HEK293T (cell line): ENCODE measurements around the gene SLC35D2.

Experiments used
- ARNT ChIP-seq: fragments of 450-650 bp; IDR thresholded peaks from 2 replicates; pipeline ENCODE4 v1.6.1; 2017; ENCODE audit warnings: mild to moderate bottlenecking
- BHLHE40 ChIP-seq: fragments of 450-650 bp; IDR thresholded peaks from 2 replicates; pipeline ENCODE4 v1.6.1; 2016; ENCODE audit warnings: mild to moderate bottlenecking, moderate library complexity, borderline replicate concordance
- FOXA1 ChIP-seq: fragments of 450-650 bp; IDR thresholded peaks from 2 replicates; pipeline ENCODE4 v1.6.1; 2016; ENCODE audit warnings: mild to moderate bottlenecking
- FOXM1 ChIP-seq: fragments of 450-650 bp; IDR thresholded peaks from 2 replicates; pipeline ENCODE4 v1.6.1; 2017; ENCODE audit warnings: mild to moderate bottlenecking, borderline replicate concordance
- L3MBTL2 ChIP-seq: fragments of 450-650 bp; conservative IDR thresholded peaks from 2 replicates; pipeline ENCODE4 v1.6.1; 2016; ENCODE audit warnings: mild to moderate bottlenecking
- LEF1 ChIP-seq: fragments of 450-650 bp; IDR thresholded peaks from 2 replicates; pipeline ENCODE4 v1.6.1; 2017; ENCODE audit warnings: mild to moderate bottlenecking, borderline replicate concordance
- SP1 ChIP-seq: fragments of 450-650 bp; IDR thresholded peaks from 2 replicates; pipeline ENCODE4 v1.6.1; 2017
- SUZ12 ChIP-seq: fragments of 450-650 bp; IDR thresholded peaks from 2 replicates; pipeline ENCODE4 v1.6.1; 2016; ENCODE audit warnings: mild to moderate bottlenecking
- TF ChIP-seq, protein P1 (sequence below): fragments of 450-650 bp; IDR thresholded peaks from 2 replicates; pipeline ENCODE4 v1.6.1; 2016

DNA sequence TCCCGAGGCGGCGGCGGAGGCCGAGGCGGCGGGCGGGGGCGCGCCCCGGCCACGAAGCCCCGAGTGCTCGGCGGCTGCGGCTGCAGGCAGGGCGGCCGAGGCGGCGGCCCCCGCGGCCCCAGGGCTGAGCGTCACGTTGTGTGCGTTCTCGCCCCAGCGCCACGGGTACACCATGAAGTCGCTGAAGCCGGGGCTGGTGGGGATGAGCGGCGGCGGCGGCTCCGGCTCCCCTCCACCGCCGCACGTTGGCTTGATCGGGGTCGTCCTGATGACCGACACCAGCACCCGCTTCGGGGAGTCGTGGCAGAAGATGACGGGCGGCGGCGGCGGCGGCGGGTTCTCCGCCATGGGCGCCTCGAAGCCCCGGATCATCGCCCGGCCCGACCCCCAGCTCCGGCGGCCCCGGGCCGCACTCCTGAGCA lies 34.2 kb upstream of the SLC35D2 start:
- TF ChIP-seq FOXM1 (no peak), BHLHE40 (no peak), SP1 (no peak), FOXA1 (no peak), LEF1 (no peak), L3MBTL2 (no peak), SUZ12 (no peak), ARNT (no peak)
- TF ChIP-seq, protein P1, sequence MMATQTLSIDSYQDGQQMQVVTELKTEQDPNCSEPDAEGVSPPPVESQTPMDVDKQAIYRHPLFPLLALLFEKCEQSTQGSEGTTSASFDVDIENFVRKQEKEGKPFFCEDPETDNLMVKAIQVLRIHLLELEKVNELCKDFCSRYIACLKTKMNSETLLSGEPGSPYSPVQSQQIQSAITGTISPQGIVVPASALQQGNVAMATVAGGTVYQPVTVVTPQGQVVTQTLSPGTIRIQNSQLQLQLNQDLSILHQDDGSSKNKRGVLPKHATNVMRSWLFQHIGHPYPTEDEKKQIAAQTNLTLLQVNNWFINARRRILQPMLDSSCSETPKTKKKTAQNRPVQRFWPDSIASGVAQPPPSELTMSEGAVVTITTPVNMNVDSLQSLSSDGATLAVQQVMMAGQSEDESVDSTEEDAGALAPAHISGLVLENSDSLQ, result no peak
